ENCODE results near the gene UBE2QL1. TPM values are rescaled to one million over a fixed set of nuclear protein-coding genes. Genes with fewer than 3 reads are reported as not detected.
"Not testable (repeated sequence)": the region's sequence is repeated elsewhere in the genome, so short reads cannot be mapped to it uniquely, and the experiment has no call there.

Gene UBE2QL1
- total RNA-seq, 1 donor from 2014 or later = 0.49 TPM

- DNase-seq (ENCODE audit: low spot score) = no peak
These were observed 48.0 kb downstream of the UBE2QL1 start for GRCh38 chr5:6496636-6497035.

- no peak for DNase-seq (ENCODE audit: low spot score)
These were observed 48.6 kb downstream of the UBE2QL1 start for GRCh38 chr5:6497262-6497661.

- DNase-seq (ENCODE audit: low spot score) = no peak
These were observed 50.3 kb downstream of the UBE2QL1 start for GRCh38 chr5:6498968-6499367.

- DNase-seq (ENCODE audit: low spot score) = no peak
These were observed 53.0 kb downstream of the UBE2QL1 start for GRCh38 chr5:6501701-6502100.

GRCh38 chr5:6502421-6502820 is 53.8 kb downstream of the UBE2QL1 start:
- DNase-seq (ENCODE audit: low spot score) = no peak

GRCh38 chr5:6503342-6503741 is 54.7 kb downstream of the UBE2QL1 start:
- DNase-seq (ENCODE audit: low spot score) = no peak

GRCh38 chr5:6504677-6505415 is 56.2 kb downstream of the UBE2QL1 start:
- DNase-seq (ENCODE audit: low spot score) = no peak

GRCh38 chr5:6505416-6505755 is 56.7 kb downstream of the UBE2QL1 start:
- no peak for DNase-seq (ENCODE audit: low spot score)

- DNase-seq (ENCODE audit: low spot score) = no peak
These were observed 57.3 kb downstream of the UBE2QL1 start for GRCh38 chr5:6505783-6506557.

GRCh38 chr5:6506611-6507010 is 58.0 kb downstream of the UBE2QL1 start:
- DNase-seq (ENCODE audit: low spot score) = no peak

- DNase-seq (ENCODE audit: low spot score) = no peak
These were observed 60.3 kb downstream of the UBE2QL1 start for GRCh38 chr5:6508931-6509330.

GRCh38 chr5:6510132-6510531 is 61.5 kb downstream of the UBE2QL1 start:
- DNase-seq (ENCODE audit: low spot score) = no peak

- DNase-seq (ENCODE audit: low spot score) = no peak
These were observed 62.3 kb downstream of the UBE2QL1 start for GRCh38 chr5:6510973-6511372.

GRCh38 chr5:6515812-6516211 is 67.2 kb downstream of the UBE2QL1 start:
- DNase-seq (ENCODE audit: low spot score) = not testable (repeated sequence)

- DNase-seq (ENCODE audit: low spot score) = no peak
These were observed 68.2 kb downstream of the UBE2QL1 start for GRCh38 chr5:6516823-6517222.

GRCh38 chr5:6517510-6517909 is 68.9 kb downstream of the UBE2QL1 start:
- no peak for DNase-seq (ENCODE audit: low spot score)

- DNase-seq (ENCODE audit: low spot score) = no peak
These were observed 69.8 kb downstream of the UBE2QL1 start for GRCh38 chr5:6518298-6519057.

- no peak for DNase-seq (ENCODE audit: low spot score)
These were observed 71.5 kb downstream of the UBE2QL1 start for GRCh38 chr5:6520201-6520600.

- no peak for DNase-seq (ENCODE audit: low spot score)
These were observed 73.7 kb downstream of the UBE2QL1 start for GRCh38 chr5:6522331-6522730.

- no peak for DNase-seq (ENCODE audit: low spot score)
These were observed 74.3 kb downstream of the UBE2QL1 start for GRCh38 chr5:6522923-6523322.

GRCh38 chr5:6525422-6525821 is 76.8 kb downstream of the UBE2QL1 start:
- DNase-seq (ENCODE audit: low spot score) = no peak

GRCh38 chr5:6525910-6526309 is 77.3 kb downstream of the UBE2QL1 start:
- DNase-seq (ENCODE audit: low spot score) = no peak

Measured in ureter (tissue), 1 donor.